GM18868 (cell line): ENCODE results near the gene GALNT18.

Source experiments
- ATAC-seq: cut with Tn5 transposase; IDR thresholded peaks from one replicate; pipeline ENCODE4 v1.9.1; 2021; ENCODE audit warnings: mild to moderate bottlenecking, moderate library complexity; ENCODE audit not compliant: unreplicated experiment

Gene GALNT18

GRCh38 chr11:11322101-11322500, 299.7 kb downstream of the GALNT18 start:
- no peak for ATAC-seq

GRCh38 chr11:11320825-11321224, 301.0 kb downstream of the GALNT18 start:
- ATAC-seq, result no peak

DNA sequence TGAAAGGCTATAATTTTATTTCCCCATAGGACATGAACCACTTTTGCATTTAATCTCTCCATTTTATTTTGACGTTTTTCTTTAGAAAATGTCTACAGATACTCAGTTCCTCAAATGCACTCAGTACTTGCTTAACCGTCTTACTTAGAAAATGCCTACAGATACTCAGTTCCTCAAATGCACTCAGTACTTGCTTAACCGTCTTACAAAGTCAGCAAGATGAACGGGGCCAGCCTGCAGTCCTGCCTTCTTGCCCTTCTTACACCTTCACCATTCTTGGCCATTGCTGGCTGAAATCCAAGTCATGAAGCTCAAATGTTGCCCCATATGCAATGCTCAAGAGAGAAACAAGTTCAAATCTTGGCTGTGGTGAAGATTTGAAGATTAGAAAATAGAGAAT, 302.8 kb downstream of the GALNT18 start:
- ATAC-seq, result no peak

DNA sequence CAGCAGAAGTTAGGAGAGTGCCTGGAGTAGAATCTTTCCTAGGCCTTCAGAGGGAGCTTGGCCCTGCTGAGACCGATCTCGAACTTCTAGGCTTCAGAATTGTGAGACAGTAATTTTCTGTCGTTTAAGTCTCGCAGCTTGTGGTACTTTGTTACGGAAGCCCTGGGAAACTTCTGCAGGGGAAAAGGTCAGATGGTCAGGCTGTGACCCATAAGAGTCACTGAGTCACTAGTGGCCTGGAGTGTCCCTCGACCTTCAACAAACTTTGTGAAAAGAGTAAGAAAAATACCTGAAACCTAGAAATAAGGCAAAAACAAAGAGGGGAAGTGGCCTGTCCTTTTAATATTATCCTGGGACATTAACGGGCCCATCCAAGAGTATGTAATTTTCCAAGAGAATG, 303.3 kb downstream of the GALNT18 start:
- ATAC-seq, result no peak

- ATAC-seq, result no peak
Measured at GRCh38 chr11:11316651-11317230, 305.1 kb downstream of the GALNT18 start.

- no peak for ATAC-seq
Measured at GRCh38 chr11:11313902-11314692, 307.7 kb downstream of the GALNT18 start.

- ATAC-seq, result no peak
Measured at GRCh38 chr11:11313426-11313825, 308.4 kb downstream of the GALNT18 start.

DNA sequence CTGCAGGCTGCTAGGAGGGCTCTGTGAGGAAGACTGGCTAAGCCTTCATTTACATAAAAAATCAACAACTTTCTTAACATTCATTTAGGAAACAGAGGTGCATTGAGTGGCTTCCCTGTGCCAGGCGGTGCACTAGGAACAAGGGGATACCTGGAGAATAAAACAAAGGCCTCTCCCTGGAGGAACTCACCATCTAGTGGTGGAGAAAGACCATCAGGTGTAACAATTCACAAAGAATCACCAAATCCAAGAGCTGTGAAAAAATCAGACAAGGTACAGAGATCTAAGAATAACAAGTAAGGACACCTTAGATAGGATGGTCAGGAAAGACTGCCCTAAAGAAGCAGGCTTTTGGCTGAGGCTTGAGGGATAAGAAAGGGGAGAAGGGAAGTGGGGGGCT, 309.1 kb downstream of the GALNT18 start:
- ATAC-seq, result no peak

- no peak for ATAC-seq
Measured at GRCh38 chr11:11311169-11311568, 310.6 kb downstream of the GALNT18 start.

GRCh38 chr11:11309906-11310305, 311.9 kb downstream of the GALNT18 start:
- ATAC-seq, result no peak

DNA sequence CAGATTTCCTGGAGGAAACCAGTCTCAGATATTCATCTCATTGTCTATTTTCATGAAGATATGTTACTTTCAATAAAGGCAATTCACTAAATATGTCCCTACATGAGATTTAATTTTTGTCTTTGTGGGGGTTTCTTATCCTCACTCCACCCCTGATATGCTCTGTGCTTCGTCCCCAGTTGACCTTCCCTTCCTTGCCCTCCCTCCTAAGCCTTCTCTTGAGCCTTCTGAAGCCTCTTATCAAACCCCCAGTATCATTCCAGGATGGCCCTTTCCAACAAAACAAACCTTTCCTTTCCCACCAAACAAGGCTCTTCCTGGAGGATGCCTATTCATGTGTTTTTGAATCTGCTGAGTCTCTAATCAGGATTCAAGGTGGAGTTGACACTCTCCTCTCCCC, 313.6 kb downstream of the GALNT18 start:
- ATAC-seq, result no peak

- no peak for ATAC-seq
Measured at GRCh38 chr11:11306855-11307254, 314.9 kb downstream of the GALNT18 start.

GRCh38 chr11:11304550-11304949, 317.3 kb downstream of the GALNT18 start:
- ATAC-seq, result no peak

GRCh38 chr11:11302565-11302964, 319.2 kb downstream of the GALNT18 start:
- ATAC-seq, result no peak

DNA sequence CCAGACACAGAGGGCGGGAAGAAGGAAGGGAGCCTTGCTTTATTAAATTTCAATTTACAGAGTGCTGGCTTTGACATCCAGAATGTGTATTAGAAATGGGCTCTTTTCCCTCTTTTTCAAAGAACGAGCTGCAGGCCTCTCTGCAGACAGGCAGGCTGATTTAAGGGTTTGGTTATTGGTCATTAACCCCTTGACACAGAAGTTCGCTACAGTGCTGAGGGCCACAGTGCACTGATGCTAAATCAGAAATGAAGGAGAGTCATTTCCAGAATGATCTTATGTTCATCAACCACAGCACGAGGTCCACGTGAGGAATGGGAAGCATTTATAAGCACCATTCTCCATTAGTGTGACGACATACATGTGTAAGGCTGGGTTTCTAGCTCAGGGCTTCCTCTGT, 320.6 kb downstream of the GALNT18 start:
- no peak for ATAC-seq

DNA sequence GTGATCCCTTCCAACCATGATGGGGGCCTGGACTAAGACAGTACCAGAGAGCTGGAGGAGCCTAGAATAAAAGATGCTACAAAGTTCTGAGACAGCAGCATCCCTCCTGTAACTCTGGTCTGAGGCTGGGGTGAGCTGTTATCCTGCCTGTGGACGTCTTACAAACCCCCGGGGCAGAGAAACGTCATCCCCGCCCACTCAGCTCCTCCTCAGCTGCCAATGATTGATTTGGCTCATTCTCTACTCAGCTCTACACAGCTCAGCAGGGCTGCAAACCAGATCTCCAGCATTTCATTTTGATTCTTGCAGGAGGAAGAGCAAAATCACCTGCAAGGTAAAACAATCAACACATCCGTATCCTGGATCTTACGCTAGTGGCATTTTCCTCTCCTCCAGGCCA, 324.2 kb downstream of the GALNT18 start:
- no peak for ATAC-seq

GRCh38 chr11:11296434-11296833, 325.4 kb downstream of the GALNT18 start:
- ATAC-seq, result no peak

DNA sequence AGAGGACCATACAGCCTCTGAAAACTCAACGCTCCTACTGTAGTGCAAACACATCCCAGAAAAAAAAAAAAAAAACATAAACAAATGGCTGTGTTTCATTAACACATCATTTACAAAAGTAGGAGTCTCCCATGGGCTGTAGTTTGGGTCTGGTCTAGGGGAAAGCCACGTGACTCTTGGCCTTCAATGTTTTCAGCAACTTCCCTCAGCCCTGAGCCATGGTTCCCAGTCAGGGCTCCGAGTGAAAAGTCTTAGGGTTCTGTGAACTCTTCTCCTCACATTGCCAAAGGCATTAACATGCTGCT, 327.3 kb downstream of the GALNT18 start:
- ATAC-seq, result no peak

DNA sequence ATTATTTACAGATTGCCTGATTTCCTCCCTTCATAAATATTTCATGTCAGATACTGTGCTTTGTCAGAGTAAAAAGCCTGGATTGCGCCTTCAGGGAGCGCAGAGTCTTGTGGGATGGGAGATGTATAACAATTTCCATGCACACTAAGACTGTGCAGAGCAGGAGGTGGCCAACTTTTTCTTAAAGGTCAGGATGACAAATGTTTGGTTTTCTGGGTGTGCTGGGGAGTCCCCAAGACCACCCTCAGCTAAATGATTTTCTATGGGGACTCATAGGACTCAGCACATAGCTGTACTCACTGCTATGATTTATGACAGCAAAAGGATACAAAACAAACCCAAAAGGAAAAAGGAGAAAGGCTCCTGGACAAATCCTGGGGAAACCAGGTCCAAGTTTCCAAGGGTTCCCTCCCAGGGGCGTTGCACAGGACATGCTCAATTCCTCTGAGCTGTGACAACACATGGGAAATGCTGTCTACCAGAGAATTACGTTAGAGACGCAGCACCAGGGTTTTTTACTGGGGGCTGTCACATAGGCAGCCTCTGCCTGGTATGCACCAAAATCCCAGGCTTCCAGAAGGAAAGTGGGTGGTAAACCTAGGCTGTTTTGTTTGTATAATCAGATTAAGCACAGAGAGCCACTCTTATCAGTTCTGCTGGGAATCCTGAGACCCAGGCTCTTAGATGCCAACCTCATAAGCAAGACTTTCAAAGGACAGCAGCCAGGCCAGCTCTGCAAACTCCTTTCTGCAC, 327.8 kb downstream of the GALNT18 start:
- ATAC-seq, result no peak

- ATAC-seq, result no peak
Measured at GRCh38 chr11:11292839-11293238, 329.0 kb downstream of the GALNT18 start.

GRCh38 chr11:11291041-11292015, 330.5 kb downstream of the GALNT18 start:
- ATAC-seq, result no peak
